Head of caudate nucleus (tissue), 42 donors: Measurements from ENCODE around the gene PVALEF.
A peak's percentile ranks its signal among the peaks of the same experiment; 100 is the strongest.

Experiments
- DNase-seq, 42 donors: peaks; one replicate each; pipeline versions ENCODE4 v3.0.0 to v3.0.0-alpha.2; 2020 to 2021; ENCODE audit warnings: mixed read lengths in 7 of 42
- intact Hi-C: fragments of 100-400 bp; cut with DNase I; formaldehyde crosslinking; loops from one replicate; pipeline ENCODE4 v1.15.0; 2022

PVALEF gene

DNA sequence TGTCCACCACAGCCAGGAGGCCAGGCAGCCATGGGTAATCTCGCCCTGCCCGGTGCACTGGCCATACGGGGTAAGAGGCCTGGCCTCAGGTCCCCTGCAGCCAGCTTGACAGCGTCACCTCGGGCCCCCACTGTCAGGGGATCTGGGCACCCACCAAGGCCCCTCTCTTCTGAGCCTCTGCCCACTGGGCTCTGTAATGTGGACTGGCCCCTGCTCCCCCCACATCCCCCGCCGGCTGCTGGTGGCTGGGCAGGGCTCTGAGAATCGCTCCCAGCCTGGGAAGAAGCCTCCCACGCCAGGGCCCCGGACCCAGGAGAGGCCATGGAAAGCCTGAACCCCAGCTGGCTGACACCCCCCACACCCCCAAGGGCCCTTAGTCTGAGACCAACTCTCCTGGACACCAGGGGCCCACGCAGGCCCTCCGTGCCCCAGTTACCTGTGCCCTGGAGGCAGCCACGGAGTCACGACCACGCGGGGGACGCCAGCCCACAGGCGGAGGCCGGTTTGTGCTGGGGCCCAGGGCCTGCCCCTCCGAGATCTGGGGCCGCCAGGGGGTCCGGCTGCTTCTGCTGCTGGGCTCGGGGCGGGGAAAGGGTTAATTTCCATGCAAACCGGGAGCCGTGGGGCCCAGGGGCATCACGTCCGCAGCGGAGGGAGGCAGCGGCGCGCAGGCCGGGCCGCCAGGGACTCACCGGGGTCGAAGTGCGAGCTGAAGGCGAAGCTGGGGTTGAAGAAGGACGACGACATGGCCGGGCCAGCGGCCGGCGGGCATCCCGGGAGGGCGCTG, at the start of gene PVALEF:
Gene PVALEF (plus strand): TSS at position 262 of the 787 bp plus-strand sequence. CDS start 15,720 bp downstream, outside the sequence.
- peak in 41 of 42 donors; percentile 34 to 83 (median 67) for DNase-seq
- intact Hi-C loops = no loop called here

DNA sequence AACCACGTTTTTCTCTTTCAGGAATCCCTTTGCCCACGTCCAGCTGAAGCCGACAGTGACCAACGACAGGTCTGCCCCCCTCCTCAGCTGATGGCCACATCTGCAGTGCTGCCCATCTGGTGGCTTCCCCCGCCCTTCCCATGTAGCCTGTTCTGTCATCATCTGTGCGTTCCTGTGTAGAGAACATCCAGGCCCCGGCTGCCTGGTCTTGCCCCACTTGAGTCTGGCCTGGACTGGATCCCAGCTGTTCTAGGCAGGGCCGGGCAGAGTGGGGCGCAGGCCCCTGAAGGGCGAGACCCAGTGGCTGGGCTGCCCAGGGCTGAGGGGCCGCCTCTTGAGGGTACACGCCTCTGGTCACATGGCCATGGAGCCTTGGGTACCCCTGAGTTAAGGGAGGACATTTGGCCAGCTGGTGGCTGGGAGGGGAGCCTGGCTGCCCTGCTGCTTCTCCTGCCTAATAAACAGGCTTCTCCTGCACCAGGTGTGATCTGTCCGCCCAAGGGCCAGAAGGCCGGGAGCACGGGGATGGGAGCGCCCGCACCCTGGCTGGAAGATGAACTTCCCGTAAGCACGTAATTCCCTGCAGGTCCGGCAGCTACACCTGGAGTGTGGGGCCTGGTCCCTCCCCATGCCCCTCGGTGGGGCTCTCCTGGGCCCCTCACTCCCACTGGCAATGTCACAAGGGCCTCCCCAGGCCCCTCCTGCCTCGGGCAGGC, 49.4 kb upstream of the PVALEF start:
- intact Hi-C loops = no loop called here
- DNase-seq = peak in 19 of 42 donors; percentile 43 to 82 (median 66)

DNA sequence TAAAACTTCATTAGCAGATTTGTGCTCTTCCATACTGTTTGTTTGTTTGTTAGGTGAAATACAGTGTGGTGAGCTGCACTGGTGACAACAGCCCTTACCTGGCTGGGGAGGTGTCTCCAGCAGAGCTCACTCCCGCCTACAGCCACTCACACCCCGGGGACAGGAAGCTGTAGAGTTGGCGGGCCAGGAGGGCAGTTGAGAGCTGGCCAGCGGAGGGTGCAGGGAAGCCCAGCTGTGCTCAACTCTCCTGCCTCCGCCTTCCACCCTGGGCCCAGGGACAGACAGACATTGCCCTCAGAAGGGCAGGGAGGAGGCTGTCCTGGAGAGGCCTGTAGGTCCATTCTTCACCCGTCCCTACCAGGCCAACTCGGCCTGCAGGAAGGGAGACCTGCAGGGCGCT, 48.6 kb upstream of the PVALEF start:
- intact Hi-C loops = no loop called here
- DNase-seq = peak in 1 of 42 donors; percentile 57

DNA sequence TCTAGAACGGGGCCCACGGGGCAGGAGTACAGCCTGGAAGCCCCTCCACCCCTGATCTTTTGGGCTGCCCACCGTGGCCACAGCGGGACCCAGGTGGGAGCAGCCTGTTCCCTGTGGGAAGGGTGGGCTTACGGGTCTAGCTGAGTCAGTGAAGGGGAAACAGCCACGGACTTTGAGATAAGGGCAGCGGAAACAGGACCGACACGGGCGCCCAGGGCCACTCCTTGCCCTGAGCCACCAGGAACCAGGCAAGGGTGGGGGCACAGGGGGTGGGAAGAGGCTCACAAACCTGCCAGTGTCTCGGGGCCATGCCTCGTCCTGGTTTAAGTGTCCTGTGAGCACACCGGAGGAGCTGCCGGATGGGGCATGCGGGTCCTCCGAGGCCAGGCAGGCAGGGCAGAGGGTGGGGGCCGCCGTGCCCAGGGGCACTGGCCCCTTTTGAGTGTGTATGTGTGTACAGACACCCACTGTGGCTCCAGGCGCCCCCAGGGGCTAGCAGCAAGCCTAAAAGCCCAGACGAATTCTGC, 47.6 kb upstream of the PVALEF start:
- no peak for DNase-seq
- intact Hi-C loops = no loop called here

DNA sequence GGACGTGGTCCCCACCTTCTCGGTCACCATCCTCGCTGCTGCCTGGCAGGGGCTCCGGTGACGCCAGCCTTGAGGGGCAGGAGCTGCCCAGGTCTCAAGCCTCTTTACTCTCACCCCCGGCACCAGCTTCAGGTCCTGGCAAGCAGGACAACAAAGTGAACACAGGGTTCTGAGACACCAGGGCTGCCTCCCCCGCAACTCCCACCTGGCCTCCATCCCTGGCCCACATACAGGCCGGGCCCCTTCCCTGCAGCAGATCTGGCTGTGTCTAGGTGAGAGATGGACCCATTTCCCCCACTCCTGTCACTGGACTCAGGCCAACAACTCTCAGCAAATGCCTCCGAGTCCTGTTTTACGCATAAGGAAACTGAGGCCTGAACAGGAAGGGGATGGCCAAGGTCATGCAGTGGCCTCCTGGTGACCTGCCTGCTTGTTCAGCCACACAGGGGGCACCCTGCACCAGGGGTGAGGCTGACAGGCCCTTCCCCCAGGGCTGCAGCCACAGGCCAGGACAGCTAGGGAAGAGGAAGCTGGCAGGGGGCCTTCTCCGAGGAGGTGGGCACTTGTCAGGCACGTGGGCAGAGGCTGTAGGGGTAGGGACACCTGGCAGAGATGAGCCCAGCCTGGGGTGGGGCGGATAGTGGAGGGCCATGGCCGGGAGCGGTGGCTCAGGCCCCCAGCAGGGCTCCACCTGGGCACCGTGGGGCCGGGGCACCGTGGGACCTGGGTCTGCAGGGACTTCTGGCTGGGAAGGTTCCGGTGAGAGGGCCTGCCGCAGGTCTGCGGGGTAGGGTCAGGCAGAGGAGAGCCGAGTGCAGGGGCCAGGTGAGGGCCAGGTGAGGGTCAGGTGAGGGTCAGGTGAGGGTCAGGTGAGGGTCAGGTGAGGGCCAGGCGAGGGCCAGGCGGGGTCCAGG, 46.7 kb upstream of the PVALEF start:
- DNase-seq = peak in 4 of 42 donors; percentile 24 to 56 (median 46)

DNA sequence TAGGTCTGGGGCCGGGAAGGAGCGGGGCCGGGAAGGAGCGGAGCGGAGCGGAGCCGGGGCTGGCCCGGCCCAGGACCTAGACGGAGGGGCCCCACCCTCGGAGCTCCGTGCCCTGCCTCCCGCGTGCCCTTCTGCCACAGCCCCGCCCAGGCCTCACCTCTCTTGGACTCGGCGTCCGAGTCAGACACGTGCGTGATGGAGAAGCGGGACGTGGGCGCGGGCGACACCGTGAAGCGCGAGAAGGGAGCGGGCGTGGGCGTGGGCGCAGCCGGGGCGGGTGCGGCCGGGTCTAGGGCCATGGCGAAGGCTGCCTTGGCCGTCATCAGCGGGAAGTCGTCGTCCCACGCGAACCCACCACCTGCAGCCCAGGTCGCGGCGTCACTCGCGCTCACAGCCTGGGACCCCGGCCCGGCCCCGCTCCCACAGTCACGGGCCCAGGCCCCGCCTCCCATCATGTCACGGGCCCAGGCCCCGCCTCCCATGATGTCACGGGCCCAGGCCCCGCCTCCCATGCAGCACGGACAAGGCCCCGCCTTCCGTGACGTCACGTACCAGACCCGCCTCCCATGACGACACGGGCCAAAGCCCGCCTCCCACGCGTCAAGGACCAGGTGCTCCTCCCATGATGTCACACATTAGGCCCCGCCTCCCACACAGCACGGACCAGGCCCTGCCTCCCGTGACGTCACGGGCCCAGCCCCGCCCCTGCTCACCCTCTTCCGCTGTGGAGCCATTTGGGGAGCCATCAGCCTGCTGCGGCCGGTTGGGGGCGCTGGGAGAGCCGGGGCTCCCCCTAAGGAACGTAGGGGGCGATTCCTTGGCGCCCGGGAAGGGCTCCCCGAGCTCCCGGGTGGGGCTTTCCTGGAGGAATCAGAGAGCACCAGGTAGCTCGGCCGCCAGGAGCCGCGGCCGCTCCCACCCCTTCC, 45.8 kb upstream of the PVALEF start:
- intact Hi-C loops = no loop called here
- peak; percentile 83 to 98 (median 94) for DNase-seq

More for the DNA sequence above, 46.7 kb upstream of the PVALEF start:
- intact Hi-C loops = no loop called here

DNA sequence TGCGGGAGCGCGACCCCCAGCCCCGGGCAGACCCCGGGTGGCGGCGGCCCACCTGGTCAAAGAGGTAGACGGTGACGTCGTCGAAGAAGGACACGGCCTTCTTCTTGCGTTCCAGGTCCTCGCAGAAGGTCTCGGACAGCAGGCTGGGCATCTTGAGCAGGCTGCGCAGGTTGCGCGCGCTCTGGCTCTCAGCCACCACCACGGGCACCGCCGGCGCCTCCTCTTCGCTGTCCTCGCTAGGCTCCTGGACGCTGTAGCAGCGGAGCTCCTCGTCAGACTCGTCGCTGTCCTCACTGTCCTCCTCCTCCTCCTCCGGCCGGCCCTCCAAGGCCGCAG, 45.2 kb upstream of the PVALEF start:
- peak in 3 of 42 donors; percentile 21 to 52 (median 33) for DNase-seq

DNA sequence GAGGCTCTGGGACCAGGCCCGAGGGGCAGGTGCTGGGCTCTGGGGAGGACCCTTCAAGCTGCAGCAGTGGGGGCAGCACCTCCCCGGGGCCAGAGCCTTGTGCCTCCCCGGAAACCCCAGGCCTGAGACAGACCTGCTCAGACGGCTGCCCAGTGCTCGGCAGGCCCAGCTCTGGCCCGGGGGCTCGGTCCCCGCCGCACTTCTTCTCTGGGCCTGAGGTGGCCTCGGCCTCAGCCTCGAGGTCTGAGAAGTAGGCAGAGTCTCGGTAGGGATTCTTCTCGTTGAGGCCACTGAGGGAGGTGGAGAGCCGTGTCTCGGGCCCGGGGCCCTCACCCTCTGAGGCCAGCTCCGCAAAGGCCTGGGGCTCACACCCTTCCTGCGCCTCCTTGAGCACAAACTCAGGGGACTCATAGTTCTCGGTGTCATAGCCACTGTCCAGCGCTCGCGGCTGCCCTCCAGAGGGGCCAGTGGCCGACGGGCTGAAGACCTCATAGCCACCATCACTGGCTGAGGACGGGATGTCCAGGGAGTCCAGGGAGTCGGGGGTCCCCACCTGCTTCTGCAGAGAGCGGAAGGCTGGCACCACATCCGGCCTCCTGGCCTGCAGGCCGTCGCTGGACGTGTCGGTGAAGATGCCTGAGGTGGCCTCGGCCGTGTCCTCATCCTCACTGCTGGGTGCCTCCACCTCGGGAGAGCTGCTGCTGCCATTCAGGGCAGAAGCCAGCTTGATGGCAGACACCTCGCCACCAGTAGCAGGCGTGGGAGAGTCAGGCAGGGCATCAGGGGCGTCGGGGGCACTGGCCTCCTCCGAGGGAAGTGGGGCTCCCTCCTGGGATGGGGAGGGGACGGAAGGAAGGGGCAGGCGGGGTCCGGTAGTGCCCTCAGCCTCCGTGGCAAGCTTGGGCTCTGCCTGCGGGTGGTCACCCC, 44.3 kb upstream of the PVALEF start:
- DNase-seq = peak in 2 of 42 donors; percentile 54 to 63
- intact Hi-C loops = no loop called here

More for the DNA sequence above, 45.2 kb upstream of the PVALEF start:
- intact Hi-C loops = no loop called here

DNA sequence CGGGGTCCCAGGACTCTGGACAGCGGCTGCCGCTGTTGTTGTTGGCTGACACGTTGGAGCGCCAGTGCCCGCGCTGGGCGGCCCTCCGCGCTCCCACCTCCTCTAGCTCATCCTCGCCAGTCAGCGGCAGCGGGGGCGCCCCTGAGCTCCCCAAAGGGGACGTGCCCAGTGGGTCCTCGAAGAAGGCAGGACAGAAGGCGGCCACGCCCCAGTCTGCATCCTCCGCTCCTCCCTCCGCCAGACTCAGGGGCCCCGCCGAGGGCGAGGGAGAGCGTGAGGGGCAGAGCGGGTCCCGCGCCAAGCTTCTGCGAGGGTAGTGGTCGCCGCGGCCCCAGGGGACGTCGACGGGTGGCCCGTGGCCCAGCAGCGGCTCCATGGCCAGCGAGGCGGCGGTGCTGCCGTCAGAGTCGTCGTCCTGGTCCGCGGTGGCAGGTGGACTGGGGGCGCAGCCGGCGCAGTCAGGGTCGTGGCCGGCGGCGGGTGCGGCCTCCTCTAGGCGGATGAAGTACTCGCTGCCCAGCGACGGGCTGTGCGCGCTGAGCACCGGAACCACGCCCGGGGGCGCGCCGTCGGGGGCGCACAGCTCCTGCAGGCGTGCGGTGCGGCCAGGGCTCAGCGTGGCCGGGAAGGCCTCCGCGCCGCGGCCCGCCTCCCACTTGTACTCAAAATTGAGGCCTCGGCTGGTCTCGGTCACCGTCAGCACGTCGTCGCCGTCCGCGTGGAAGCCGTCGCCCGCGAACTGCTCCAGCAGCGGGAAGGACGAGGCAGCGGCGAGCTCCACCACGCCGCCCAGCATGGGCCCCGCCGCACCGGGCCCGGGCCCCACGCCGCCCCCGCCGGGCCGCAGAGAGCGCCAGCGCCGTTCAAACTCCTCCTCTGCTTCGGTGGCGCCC, 43.2 kb upstream of the PVALEF start:
- intact Hi-C loops = no loop called here
- peak in 2 of 42 donors; percentile 60 to 62 for DNase-seq

DNA sequence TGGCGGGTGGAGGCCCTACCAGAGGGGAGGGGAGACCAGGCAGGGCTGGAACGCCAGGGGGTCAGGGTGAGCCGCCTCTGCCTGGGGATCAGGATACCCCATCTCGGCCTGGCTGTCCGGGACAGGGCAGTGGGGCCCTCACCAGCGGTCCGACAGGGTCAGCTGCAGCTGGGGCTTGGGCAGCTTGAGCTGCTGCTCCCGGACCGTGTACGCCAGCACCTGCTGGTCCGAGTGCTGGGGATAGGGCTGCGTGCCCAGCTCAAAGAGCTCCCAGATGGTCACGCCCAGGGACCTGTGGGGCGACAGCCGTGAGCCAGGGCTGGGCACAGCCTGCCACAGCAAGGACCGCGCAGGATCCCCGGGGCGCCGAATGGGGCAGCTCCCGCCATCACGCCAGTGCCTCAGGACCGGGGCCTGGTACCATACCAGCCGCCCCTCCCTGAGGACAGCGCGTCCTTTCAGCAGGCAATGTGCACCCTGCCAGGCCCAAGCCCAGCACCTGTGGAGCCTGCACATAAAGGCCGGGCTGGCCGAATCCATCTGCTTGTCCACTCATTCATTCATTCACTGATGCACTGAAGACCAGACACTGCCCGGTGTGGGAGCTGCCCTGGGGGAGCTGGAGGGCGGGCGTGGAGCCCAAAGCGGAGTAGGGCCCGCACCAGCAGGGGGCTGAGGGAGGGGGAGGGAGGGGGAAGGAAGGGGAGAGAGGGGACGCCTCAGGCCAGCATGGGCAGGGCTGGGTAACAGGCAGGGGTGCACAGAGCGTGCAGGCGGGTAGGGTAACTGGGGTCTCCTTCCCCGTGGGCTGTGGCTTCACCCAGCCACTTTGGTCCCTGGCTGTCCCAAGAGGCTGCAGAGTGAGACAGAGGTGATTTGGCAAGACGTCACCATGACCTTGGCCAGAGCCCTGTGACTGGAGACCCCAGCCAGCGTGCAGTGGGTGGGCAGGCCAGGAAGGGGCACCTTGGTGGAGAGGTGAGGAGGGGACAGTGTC, 42.0 kb upstream of the PVALEF start:
- DNase-seq = peak in 8 of 42 donors; percentile 39 to 76 (median 56)
- intact Hi-C loops = no loop called here

DNA sequence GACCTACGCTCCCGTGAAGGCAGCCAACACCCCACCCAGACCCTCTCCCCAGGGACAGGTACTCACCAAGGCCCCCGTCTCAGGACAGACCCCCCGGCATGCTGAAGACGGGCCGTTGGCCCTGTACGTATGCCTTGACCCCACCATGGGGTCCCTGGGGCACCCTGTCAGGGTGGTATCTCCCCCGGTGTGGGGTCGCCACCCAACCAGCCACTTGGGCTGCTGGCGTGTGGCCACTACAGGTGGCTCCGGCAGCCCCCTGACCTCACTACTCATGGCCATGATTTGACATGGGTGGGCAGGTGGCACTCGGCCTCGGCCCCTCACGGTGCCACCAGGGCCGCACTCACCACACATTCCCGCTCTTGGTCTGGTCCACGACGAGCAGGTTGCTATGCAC, 40.9 kb upstream of the PVALEF start:
- intact Hi-C loops = no loop called here
- DNase-seq = no peak

DNA sequence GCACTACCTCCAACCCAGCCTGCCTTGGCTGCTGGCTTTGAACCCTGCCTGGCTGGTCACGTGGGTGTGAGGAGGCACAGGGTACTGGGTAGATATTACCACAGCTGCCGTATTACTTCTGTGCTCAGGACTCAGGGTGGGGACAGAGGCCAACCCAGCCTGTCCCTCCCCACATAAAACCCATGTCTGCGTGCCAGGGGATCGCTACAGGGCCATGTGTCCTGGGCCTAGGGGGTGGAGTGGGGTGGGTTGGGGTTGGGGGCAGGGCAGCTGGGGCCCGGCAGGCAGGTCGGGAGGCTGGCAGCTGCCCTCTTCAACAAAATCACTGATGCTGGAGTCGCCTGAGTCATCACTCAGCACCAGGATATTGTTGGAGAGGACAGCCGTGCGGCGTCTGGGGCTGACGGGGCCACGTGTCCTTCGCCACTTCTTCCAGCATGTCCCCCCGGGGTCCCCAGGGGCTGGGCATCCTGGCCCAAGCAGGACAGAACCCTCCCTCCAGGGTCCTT, 39.7 kb upstream of the PVALEF start:
- DNase-seq = peak in 9 of 42 donors; percentile 53 to 77 (median 68)
- intact Hi-C loops = no loop called here

DNA sequence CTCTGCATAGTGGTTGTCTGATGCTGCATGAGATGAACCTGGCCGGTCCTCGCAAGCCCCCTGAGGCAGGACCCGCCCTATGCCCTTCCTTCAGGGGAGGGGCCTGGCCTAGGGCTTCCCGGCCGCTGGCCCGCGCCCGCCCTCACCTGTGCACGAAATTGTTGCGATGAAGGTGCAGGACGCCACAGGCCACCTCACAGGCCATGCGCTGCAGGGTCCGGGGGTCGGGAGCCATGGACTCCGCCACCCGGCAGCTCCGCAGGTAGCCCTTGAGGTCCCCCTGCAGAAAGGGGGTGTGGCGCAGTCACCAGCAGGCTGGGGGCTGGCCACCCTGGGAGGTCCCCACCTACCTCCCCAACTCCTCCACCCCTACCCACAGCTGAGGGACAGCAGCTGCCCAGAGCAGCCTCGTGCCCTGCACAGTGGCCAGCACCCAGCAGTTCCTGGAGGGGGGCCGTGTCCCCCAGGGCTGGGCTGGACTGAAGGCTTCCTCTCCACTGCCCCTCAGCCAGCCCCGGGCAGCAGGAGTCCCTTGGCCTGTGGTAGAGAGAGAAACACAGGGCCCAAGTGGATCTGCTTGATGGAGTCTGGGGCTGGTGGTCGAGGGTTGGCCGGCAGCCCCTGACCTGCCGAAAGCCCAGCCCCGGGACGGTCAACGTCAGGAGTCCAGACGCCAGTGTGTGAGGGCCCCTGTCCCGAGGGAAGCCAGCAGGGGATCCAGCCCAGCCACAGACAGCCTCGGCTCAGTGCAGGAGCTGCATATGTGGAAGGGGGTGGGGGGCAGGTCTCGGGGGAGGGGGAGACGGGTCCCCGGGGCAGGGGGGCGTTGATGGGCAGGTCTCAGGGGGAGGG, 38.8 kb upstream of the PVALEF start:
- DNase-seq = peak in 41 of 42 donors; percentile 56 to 91 (median 76)
- intact Hi-C loops = no loop called here

DNA sequence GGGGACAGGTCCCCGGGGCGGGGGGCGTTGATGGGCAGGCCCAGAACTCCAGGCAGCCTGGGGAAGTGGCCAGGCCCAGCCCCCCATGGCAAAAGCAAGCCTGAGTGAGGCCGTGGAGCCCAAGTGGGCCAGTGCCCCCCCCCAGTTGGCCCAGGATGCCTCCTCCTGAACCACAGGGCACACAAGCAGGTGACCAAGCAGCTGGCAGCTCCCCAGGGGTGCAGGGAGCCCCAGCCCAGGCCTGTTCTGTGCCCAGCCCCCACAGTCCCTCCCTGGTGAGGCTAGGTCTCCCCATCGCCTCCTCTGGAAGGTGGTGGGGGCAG, 38.2 kb upstream of the PVALEF start:
- intact Hi-C loops = no loop called here
- DNase-seq = peak in 6 of 42 donors; percentile 15 to 58 (median 38)
